HL-60 (cell line): ENCODE results near the gene MYCBPAP.
A peak's percentile ranks its signal among the peaks of the same experiment; 100 is the strongest.

Experiments used
- DNase-seq, 2 experiments: peaks; one replicate each; pipeline ENCODE4 v3.0.0-alpha.2; 2010 to 2020; ENCODE audit warnings: low read depth in 1 of 2, low spot score in 1 of 2
- H3K27ac ChIP-seq: fragments of 250-450 bp; sonication (Bioruptor Pico); replicated peaks from 2 replicates; pipeline ENCODE4 v1.5.1; 2020; ENCODE audit warnings: mild to moderate bottlenecking, moderate library complexity
- H3K27me3 ChIP-seq: fragments of 250-450 bp; sonication (Bioruptor Pico); 2 replicates; pipeline ENCODE4 v1.5.1; 2021; ENCODE audit warnings: mild to moderate bottlenecking, moderate library complexity; ENCODE audit not compliant: insufficient read depth, poor library complexity, severe bottlenecking
- H3K4me3 ChIP-seq: replicated peaks from 2 replicates; pipeline ENCODE4 v1.5.1; 2011; ENCODE audit warnings: mild to moderate bottlenecking, control low read depth, low read length; ENCODE audit not compliant: insufficient read depth
- CTCF ChIP-seq: IDR thresholded peaks from one replicate; pipeline ENCODE4 v1.5.1; 2011; ENCODE audit warnings: low read length, control low read depth, inconsistent platforms; ENCODE audit not compliant: insufficient read depth
- GABPA ChIP-seq: IDR thresholded peaks from 2 replicates; pipeline ENCODE4 v1.6.1; 2012; ENCODE audit warnings: low read depth
- POLR2AphosphoS5 ChIP-seq: IDR thresholded peaks from 2 replicates; pipeline ENCODE4 v1.6.1; 2012; ENCODE audit warnings: low read depth
- SPI1 ChIP-seq: IDR thresholded peaks from 2 replicates; pipeline ENCODE4 v1.6.1; 2012; ENCODE audit warnings: low read depth, mild to moderate bottlenecking, borderline replicate concordance
- TF ChIP-seq, protein P1 (sequence below): IDR thresholded peaks from 2 replicates; pipeline ENCODE4 v1.6.1; 2012; ENCODE audit warnings: low read depth; ENCODE audit not compliant: insufficient replicate concordance

Gene MYCBPAP

DNA sequence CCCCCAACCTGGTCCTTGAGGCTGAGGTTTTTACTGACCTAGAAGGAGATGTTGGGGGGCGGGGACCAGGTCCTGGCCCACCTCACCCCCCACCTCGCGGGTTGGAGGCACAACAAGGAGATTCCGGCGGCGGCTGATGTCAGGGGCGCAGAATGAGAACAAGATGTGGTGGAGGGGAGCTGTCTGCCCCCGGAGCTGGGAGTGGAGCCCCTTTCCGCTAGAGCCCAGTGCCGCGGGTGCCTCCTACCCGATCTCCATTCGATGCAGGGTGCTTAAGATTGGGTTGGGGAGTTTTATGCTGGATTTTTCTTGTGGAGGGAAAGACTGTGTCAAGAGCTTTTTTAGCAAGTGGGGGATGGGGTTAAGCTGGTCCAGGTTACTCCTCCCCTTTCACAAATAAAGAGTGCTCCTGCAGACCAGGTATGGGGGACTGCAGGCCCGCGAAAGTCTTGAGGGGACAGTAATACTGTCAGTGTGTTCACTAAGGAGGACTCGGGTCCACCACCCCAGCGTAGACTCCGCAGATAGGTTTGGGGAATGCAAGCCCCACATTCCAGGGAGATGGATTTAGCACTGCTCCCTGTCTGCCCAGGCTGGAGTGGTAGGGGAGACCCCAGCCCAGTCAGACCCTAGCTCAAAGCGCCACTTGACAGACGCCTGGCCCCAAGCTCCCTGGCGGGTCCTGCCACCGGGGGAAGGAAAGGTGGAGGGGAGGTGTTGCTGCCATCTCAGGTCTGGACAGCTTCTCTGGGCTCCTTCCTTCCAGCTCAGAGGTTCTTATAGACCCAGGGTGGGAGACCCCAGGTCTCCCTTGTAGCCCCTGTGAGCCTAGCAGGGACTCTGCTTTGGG lies 54.2 kb downstream of the MYCBPAP start:
- Histone ChIP-seq H3K27me3 (peaks cover 71% of the 10 kb centered on the region), H3K4me3 (no peak overlapping the region), H3K27ac (no peak overlapping the region)
- no peak for DNase-seq
- TF ChIP-seq CTCF: no peak
- TF ChIP-seq SPI1: no peak
- TF ChIP-seq, protein P1, sequence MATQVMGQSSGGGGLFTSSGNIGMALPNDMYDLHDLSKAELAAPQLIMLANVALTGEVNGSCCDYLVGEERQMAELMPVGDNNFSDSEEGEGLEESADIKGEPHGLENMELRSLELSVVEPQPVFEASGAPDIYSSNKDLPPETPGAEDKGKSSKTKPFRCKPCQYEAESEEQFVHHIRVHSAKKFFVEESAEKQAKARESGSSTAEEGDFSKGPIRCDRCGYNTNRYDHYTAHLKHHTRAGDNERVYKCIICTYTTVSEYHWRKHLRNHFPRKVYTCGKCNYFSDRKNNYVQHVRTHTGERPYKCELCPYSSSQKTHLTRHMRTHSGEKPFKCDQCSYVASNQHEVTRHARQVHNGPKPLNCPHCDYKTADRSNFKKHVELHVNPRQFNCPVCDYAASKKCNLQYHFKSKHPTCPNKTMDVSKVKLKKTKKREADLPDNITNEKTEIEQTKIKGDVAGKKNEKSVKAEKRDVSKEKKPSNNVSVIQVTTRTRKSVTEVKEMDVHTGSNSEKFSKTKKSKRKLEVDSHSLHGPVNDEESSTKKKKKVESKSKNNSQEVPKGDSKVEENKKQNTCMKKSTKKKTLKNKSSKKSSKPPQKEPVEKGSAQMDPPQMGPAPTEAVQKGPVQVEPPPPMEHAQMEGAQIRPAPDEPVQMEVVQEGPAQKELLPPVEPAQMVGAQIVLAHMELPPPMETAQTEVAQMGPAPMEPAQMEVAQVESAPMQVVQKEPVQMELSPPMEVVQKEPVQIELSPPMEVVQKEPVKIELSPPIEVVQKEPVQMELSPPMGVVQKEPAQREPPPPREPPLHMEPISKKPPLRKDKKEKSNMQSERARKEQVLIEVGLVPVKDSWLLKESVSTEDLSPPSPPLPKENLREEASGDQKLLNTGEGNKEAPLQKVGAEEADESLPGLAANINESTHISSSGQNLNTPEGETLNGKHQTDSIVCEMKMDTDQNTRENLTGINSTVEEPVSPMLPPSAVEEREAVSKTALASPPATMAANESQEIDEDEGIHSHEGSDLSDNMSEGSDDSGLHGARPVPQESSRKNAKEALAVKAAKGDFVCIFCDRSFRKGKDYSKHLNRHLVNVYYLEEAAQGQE: no peak
- no peak for TF ChIP-seq POLR2AphosphoS5
- TF ChIP-seq GABPA: no peak

- no peak overlapping the region for H3K4me3 ChIP-seq
These were observed 54.9 kb downstream of the MYCBPAP start for GRCh38 chr17:50563092-50563511.

GRCh38 chr17:50564916-50565315 lies 56.7 kb downstream of the MYCBPAP start:
- H3K4me3 ChIP-seq: no peak overlapping the region
- DNase-seq: peak in 1 of 2 experiments; percentile 14

More at GRCh38 chr17:50563092-50563511, 54.9 kb downstream of the MYCBPAP start:
- TF ChIP-seq SPI1 (no peak), GABPA (no peak), POLR2AphosphoS5 (no peak), CTCF (no peak)
- TF ChIP-seq, protein P1: no peak
- DNase-seq: no peak
- no peak overlapping the region for H3K27ac ChIP-seq
- peaks cover 68% of the 10 kb centered on the region for H3K27me3 ChIP-seq

More at GRCh38 chr17:50564916-50565315, 56.7 kb downstream of the MYCBPAP start:
- Histone ChIP-seq H3K27ac (no peak overlapping the region), H3K27me3 (peaks cover 50% of the 10 kb centered on the region)
- TF ChIP-seq GABPA (no peak), CTCF (no peak)
